Astrocyte of the cerebellum (primary cell): ENCODE data around the gene FANCG.

ENCODE experiments used
- DNase-seq: peaks from one replicate; pipeline ENCODE4 v3.0.0-alpha.2; 2011; ENCODE audit warnings: low read depth
- H3K4me3 ChIP-seq: 2 replicates; pipeline ENCODE4 v1.5.1; 2011; ENCODE audit warnings: mild to moderate bottlenecking, low read depth, low read length, moderate library complexity
- in situ Hi-C: cut with HindIII; loops from 2 replicates; pipeline ENCODE4 v1.10.0; 2017; ENCODE audit warnings: low sequenced_read_pairs
- TF ChIP-seq, protein P1 (sequence below): IDR thresholded peaks from 2 replicates; pipeline ENCODE4 v1.5.1; 2012; ENCODE audit warnings: low read length, low read depth, moderate library complexity, mild to moderate bottlenecking; ENCODE audit errors: missing control alignments

The FANCG gene

GRCh38 chr9:35060548-35061207, 19.1 kb downstream of the FANCG start:
- DNase-seq, result no peak
- in situ Hi-C loops, result no loop called here
- no peak overlapping the region for H3K4me3 ChIP-seq
- TF ChIP-seq, protein P1, sequence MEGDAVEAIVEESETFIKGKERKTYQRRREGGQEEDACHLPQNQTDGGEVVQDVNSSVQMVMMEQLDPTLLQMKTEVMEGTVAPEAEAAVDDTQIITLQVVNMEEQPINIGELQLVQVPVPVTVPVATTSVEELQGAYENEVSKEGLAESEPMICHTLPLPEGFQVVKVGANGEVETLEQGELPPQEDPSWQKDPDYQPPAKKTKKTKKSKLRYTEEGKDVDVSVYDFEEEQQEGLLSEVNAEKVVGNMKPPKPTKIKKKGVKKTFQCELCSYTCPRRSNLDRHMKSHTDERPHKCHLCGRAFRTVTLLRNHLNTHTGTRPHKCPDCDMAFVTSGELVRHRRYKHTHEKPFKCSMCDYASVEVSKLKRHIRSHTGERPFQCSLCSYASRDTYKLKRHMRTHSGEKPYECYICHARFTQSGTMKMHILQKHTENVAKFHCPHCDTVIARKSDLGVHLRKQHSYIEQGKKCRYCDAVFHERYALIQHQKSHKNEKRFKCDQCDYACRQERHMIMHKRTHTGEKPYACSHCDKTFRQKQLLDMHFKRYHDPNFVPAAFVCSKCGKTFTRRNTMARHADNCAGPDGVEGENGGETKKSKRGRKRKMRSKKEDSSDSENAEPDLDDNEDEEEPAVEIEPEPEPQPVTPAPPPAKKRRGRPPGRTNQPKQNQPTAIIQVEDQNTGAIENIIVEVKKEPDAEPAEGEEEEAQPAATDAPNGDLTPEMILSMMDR, result no peak

GRCh38 chr9:35059438-35059837, 20.3 kb downstream of the FANCG start:
- in situ Hi-C loops, result no loop called here
- TF ChIP-seq, protein P1, result no peak
- no peak for DNase-seq
- no peak overlapping the region for H3K4me3 ChIP-seq

DNA sequence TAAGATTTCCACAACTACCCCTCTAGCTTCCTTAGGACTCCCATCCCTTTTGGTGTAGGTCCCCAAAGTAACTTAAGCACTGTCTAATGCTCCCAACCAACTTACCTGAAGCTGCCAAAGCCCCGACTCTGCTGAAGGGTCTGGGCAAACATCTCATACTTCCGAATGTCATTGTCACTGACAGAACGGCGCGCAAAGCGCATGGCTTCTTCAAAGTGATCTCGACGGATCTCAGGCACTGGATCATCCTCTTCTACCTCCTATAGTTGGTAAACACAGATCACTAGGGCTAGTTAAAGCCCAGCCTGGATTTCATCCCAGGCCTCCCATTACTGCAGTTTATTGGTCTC, 22.5 kb downstream of the FANCG start:
- TF ChIP-seq, protein P1, result no peak
- no peak for DNase-seq

GRCh38 chr9:35056571-35057270, 23.0 kb downstream of the FANCG start:
- H3K4me3 ChIP-seq, result no peak overlapping the region
- in situ Hi-C loops, result no loop called here
- no peak for DNase-seq
- TF ChIP-seq, protein P1, result no peak

More for the DNA sequence above, 22.5 kb downstream of the FANCG start:
- H3K4me3 ChIP-seq, result no peak overlapping the region
- in situ Hi-C loops, result no loop called here

- DNase-seq, result no peak
- in situ Hi-C loops, result no loop called here
- H3K4me3 ChIP-seq, result no peak overlapping the region
- TF ChIP-seq, protein P1, result no peak
Measured at GRCh38 chr9:35054871-35055644, 24.7 kb downstream of the FANCG start.

GRCh38 chr9:35054185-35054835, 25.4 kb downstream of the FANCG start:
- TF ChIP-seq, protein P1, result no peak
- no peak for DNase-seq
- no peak overlapping the region for H3K4me3 ChIP-seq

More at GRCh38 chr9:35054185-35054835, 25.4 kb downstream of the FANCG start:
- in situ Hi-C loops, result no loop called here
